GM21381 (cell line): ENCODE measurements around the gene TCF25.
"Not testable (repeated sequence)": the region's sequence is repeated elsewhere in the genome, so short reads cannot be mapped to it uniquely, and the experiment has no call there.

Experiments
- ATAC-seq: cut with Tn5 transposase; IDR thresholded peaks from one replicate; pipeline ENCODE4 v1.9.1; 2021; ENCODE audit warnings: mild to moderate bottlenecking, moderate library complexity; ENCODE audit not compliant: unreplicated experiment

The TCF25 gene

DNA sequence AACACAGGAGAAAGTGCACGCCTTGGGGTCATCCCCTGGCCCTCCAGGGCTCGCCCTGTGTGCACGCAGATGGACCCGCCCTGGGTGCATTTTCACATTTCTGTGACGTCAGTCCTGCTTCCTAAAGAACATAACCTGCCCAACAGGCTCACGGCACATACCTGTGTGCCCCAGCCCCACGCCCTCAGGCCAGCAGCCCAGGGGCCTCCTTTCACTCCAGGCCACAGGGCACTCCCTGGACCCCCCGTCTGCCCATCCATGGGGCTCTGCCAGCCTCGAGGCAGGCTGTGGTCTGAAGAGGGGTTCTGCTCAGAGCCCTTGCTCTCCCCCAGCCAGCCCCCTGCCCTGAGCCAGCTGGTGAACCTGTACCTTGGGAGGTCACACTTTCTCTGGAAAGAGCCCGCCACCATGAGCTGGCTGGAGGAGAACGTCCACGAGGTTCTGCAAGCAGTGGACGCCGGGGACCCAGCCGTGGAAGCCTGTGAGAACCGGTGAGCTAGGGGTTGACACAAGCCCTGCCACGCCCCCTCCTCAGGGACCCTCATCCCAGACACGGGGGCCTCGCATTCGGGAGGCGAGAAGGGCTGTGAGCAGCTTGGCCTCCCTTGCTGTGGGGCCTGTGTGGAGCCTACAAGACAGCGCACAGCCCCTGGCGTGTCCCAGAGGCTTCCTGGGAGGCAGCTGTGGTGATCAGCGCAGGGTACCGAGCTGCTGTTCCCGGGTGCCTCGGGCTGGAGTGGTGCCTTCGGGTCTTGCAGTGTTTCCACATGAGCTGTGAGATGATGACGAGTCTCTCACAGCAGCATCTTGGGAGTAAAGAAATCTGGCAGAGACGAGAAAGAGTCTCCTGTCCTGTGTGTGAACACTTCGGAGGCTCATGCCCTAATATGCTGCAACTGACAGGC lies 31.5 kb downstream of the TCF25 start:
- no peak for ATAC-seq

DNA sequence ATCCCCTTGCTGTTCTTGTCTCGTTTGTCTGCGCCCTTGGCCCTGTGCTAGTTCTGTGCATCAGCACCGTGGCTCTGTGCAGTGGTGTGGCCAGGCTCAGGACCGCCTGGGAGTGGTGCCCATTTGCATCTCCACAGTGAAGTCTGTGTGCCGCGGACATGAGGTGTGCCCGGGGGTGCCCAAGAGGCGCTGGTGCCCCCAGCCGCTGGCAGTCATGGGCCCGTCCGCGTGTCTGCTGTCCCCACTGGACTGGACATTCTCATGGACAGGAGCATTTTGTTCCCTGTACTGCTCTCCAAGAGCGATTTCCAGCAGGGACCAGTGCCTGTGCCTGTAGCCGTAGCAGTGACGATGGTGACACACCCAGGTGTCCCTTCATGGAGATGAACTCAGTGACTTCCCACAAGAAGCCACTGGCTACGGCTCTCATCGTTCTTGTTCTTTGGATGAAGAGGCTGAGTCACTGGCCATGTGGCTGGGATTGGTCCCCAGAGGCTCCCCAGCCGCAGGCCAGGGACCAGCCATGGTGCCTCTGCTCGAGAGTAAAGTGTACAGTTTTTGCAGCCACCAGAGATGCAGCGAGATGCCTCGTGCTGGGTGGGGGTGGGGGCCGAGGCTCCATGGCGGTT lies 32.2 kb downstream of the TCF25 start:
- ATAC-seq: no peak

DNA sequence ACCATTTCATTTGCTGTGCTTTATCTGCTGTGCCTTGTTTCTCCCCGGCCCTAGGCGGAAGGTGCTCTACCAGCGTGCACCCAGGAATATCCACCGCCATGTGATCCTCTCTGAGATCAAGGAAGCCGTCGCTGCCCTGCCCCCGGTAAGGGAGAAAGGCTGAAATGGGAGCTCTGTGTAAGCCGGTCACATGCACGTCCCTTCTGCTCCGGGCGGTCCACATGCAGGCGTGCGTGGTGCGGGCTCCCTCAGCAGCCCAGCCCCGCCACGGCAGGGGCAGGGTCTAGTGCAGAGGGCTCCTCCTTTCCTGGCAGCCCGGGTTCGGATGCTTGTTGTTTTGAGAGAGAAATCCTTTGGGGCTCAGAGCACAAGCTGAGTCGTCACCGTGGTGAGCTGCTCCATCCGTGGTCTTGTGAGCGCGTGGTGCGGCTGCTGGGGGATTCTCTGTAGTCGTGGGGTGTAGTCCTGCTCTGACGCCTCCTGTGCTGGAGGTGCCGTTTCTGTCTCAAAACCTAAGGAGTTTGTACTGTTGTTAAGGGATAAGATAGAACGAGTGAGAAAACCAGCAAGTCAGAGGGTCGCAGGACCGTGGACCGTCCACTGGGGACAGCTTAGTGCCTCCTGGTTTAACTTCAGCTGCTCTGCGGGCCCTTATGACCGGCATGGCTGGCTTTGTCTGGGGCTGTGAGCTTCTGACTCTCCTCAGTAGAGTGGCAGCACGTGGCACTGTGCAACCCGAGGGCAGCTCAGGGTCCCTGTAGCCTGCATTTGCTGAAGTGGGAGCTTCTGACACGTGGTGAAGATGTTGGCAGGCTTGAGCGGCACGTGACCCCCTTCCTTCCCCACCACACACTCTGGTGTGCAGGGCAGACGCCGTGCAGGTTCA lies 33.0 kb downstream of the TCF25 start:
- no peak for ATAC-seq

DNA sequence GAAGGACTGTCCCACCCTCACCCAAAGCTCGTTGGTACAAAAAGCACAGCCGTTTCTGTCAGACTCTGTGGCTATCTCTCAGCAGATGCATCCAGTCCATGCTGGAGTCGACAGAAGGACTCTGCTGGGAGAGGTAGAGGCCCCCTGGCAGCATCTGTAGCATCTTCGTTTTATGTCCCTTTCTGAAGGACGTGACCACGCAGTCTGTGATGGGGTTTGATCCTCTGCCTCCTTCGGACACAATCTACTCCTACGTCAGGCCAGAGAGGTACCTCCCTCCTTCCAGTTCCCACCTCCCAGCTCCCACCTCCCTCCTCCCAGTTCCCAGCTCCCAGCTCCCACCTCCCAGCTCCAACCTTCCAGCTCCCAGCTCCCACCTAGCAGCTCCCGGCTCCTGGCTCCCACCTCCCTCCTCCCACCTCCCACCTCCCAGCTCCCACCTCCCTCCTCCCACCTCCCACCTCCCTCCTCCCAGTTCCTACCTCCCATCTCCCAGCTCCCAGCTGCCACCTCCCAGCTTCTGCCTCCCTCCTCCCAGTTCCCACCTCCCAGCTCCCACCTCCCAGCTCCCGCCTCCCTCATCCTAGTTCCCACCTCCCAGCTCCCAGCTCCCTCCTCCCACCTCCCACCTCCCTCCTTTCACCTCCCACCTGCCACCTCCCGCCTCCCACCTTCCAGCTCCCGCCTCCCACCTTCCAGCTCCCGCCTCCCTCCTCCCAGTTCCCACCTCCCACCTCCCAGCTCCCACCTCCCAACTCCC lies 33.8 kb downstream of the TCF25 start:
- no peak for ATAC-seq

DNA sequence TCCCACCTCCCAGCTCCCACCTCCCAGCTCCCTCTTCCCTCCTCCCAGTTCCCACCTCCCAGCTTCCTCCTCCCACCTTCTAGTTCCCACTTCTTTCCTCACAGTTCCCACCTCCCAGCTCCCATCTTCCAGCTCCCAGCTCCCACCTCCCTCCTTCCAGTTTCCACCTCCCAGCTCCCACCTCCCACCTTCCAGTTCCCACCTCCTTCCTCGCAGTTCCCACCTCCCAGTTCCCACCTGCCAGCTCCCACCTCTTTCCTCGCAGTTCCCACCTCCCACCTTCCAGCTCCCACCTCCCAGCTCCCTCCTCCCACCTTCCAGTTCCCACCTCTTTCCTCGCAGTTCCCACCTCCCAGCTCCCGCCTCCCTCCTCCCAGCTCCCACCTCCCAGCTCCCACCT lies 34.8 kb downstream of the TCF25 start:
- ATAC-seq: no peak

DNA sequence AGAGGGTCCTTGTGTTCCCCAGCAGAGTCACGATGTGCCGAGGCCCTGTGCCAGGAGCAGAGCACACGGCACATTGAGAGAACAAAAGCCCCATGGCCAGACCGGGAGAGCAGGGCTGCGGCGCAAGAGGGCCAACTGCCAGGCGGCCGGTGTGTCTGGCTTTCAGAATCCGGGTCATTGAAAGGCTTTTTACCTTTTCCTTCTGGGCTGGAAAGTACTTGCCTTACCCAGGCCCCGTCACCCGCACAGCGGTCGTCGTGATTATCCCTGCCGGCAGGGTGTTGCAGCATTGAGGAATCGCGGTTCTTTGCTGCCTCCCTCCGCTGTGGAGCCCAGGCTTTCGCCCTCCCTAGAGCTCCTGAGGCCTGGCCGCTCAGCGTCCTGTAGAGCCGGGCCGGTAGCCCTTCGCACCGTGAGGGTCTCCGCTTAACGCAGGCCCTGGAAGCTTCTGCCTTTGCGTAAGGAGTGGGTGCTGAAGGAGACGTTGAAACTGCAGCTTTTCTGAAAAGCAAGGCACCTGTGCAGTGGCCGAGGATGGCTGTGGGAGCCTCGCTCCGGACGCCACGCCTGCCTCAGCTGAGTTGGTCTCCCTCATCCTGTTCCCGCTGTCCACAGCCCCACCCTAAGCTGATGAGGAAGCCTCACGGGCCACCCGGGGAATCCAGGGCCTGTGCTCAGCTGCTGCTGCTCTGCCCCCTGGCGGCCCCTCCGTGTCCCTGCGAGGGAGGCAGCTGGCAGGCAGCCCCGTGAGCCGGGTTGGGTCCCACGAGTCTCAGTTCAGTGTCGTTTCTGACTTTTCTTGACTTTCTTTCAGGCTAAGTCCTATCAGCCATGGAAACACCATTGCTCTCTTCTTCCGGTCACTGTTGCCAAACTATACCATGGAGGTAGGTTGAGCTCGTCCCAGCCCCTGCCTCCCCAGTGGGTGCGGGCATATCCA lies 36.7 kb downstream of the TCF25 start:
- ATAC-seq: peak; percentile 51

DNA sequence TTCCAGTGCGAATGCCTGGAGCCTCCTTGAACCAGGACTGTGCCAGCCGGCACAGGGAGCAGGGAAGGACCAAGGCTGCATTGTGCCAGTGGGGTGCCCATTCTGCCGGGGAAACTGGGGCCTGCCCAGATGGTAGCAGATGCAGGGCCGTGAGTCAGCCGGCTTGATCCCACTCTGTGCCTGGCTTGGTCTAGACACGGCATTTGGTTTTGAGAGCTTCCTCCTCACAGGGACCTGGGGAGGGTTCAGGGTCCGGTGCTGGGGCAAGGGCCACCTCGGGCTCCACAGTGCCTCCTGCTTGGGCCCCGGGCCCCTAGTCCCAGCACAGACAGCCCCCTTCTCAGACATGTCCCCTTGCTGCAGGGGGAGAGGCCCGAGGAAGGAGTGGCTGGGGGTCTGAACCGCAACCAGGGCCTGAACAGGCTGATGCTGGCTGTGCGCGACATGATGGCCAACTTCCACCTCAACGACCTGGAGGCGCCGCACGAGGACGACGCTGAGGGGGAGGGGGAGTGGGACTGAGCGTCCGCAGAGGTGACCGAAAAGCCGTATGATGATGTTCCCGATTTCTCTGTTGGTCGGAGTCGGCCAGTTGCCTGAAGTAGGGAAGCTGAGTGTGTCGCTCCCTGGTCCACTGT lies 37.4 kb downstream of the TCF25 start:
- ATAC-seq: no peak

DNA sequence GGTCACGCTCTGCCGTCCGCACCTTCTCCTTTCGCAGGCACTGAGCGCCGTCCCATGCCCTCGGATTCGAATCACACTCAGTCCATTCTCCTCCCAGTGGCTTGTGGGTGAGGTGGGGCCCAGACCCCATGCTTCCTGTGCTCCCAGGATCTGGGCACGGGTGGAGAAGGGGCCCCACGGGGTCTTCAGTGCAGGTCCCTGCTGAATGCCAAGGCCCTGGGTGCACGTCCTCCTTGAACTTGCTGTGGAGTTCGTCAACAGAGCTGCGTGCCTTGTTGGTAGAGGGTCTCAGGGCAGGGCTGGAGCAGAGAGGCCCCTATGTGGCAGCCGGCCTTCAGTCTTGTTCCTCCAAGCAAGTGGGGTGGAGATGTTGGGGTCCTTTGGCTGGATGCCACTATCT lies 38.0 kb downstream of the TCF25 start:
- ATAC-seq: no peak

DNA sequence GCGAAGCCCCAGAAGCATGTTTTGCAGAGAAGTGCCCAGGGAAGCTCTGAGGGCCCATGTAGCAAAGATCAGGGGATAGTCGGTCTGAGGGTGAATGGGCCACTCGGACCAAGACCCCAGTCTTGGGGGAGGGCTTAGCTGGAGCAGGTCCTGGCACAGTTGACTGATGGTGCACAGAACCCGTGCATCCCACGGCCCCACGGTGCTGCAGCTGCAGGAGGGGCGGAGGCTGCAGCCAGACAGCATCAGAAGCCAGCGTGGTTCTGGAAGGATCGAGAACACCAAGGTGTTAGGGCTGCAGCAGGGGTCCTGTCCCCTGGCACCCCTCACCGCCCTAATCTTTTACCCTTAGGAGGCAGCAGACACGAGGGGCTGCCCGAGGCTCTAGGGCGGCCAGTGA lies 38.8 kb downstream of the TCF25 start:
- ATAC-seq: no peak

DNA sequence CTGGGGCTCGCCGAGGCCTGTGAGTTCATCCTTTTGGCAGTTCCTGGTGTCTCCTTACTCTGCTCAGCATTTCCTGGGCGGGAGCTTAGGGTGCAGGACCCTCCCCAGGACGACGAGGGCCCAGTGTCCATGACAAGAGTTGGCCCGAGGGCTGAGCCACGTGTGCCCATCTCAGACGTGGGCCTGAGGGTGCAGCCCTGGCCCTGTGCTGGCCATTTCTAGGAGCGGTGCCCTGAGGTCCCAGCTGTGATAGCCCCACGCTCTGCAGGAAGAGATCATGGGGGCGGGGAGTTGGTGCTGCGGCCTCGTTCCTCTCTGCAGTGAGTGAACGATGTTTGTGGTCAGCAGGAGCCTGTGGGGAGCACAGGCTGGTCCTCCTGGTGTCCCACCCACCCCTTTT lies 39.2 kb downstream of the TCF25 start:
- no peak for ATAC-seq

DNA sequence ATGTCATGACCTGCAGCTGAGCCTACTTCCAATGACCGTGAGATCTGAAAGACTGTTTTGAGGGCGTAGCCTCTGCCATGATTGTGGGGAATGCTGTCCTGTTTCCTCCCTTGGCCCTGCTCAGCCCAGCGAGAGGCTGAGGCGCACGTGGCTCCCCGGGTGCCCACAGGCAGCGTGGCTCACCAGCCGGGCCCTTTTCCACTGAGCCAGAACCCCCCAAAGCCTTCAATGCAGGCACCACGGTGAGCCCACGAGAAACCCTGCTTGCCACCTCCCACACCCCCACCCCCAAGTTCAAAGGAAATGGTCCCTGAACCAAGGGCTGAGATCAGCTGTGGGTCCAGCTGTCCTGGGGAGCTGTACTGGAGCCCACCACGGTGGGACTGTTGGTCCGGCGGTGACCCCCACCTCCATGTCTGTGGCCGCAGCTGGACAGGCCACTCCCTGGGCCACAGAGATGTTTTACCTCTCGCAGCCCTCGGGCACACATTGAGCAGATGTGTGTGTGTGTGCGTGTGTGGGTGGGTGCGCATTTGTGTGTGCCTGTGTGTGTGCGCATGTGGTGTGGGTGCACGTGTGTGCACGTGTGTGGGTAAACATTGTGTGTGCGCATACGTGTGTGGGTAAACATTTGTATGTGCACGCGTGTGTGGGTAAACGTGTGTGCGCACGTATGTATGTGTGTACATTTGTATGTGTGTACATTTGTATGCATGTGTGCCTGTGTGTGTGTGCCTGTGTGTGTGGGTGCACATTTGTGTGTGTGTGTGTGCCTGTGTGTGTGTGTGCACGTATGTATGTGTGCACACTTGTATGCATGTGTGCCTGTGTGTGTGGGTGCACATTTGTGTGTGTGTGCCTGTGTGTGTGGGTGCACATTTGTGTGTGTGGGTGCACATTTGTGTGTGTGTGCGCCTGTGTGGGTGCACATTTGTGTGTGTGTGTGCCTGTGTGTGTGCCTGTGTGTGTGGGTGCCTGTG lies 40.3 kb downstream of the TCF25 start:
- ATAC-seq: no peak

DNA sequence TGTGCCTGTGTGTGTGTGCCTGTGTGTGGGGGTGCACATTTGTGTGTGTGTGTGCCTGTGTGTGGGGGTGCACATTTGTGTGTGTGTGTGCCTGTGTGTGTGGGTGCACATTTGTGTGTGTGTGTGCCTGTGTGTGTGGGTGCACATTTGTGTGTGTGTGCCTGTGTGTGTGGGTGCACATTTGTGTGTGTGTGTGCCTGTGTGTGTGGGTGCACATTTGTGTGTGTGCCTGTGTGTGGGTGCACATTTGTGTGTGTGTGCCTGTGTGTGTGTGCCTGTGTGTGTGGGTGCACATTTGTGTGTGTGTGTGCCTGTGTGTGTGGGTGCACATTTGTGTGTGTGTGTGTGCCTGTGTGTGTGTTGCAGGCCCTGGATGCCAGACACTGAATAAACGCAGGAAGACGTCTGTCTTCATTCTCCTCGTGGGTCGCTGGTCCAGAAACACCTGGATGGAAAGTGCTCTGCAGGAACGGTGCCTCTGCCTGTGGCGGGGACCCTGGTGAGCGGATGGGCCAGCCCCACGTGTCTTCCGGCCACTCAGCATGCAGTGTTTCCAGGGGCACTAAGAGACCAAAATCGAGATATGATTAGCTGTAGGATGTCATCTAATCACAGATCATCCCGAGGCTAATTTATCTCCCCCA lies 41.4 kb downstream of the TCF25 start:
- ATAC-seq: not testable (repeated sequence)

DNA sequence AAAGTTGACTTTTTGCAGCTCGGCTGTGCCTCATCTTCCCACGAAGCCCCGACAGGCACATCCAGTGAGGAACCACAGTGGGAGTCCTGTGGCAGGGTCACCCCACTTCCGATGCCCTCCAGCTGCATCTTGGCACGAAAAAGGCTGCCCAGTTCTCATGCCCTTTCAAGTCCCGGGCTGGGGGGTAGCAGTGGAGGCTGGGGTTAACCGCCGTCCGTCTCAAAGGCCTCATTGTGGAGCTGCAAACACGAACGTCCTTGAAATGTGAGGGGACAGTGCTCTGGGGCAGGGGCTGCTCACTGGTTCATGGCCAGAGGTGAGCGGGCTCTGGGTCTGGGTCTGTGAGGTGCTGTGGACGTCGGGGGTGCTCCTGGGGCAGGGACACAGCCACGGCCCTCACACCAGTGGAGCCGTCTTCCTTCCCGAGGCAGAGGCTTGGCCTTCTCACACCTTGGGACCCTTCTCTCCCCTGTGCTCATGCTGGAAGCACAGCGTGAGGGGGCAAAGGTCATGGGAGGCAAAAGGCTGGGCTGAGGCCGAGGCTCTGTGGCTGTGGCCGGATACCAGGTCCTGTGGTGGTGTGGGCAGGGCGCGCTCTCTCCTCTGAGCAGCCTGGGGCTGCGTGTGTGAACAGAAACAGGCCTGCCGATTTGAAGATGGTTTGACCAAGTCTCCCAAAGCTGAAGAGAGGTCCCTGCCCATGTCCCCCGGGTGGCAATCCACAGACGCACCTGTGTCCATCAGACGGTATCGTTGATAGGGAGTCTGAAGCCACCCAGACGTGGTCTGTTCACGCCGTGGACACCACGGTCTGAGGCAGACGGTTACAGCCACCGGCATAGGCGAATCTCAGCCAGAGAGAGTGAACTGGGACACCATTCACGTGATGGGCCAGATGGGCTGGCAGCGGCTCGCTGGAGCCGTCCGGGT lies 42.2 kb downstream of the TCF25 start:
- no peak for ATAC-seq

DNA sequence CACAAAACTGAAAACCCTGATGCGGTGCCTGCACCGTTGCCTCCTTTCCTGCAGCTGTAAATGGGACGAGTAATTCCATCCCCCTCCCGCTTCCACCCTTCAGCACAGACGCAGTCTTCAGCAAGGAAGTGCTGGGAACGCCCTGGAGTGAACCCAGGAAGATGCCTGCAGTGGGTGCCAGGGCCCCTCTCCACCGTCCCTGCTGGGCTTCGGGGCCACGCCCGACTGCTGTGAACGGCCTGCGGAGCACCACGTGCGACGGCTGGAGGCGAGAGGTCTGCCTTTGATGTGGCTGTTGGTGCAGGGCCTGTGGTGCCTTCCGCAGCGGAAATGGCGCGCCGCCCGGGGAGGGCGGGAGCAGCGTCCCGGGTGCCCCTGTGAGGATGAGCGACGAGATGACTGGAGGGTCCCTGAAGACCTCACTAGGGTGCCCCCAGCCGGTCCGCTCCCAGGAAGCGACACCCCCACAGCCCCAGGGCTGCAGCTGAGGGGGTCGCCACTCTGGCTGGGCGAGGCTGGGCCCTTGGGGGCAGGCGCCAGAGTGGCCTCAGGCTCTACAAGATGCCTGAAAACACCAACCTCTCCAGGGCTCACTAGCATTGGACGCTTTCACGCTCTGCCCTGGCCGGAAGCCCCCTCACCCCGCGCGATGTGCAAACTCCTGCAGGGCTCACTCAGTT lies 44.5 kb downstream of the TCF25 start:
- ATAC-seq: peak; percentile 82

DNA sequence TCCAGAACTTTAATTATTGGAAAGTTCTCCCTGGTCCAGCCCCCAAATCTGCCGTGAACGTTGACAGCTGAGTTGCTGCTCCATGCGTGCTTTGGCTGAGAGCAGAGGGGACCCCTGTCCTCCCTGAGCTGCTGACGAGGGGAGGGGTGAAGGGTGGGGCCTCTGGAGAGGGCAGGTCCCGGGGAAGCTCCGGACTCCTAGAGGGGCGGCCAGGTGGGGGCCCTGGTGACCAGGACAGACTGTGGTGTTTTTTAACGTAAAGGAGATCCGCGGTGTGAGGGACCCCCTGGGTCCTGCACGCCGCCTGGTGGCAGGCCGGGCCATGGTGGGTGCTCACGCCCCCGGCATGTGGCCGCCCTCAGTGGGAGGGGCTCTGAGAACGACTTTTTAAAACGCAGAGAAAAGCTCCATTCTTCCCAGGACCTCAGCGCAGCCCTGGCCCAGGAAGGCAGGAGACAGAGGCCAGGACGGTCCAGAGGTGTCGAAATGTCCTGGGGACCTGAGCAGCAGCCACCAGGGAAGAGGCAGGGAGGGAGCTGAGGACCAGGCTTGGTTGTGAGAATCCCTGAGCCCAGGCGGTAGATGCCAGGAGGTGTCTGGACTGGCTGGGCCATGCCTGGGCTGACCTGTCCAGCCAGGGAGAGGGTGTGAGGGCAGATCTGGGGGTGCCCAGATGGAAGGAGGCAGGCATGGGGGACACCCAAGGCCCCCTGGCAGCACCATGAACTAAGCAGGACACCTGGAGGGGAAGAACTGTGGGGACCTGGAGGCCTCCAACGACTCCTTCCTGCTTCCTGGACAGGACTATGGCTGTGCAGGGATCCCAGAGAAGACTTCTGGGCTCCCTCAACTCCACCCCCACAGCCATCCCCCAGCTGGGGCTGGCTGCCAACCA lies 45.3 kb downstream of the TCF25 start, which contains the start of gene MC1R:
TSS of gene MC1R (plus strand) at position 410 of the 895 bp plus-strand sequence. CDS start at position 807, 397 bp downstream.
- ATAC-seq: no peak
